Measurements from ENCODE around the gene KLK7.
A peak's percentile ranks its signal among the peaks of the same experiment; 100 is the strongest.

The KLK7 gene
- 0 to 0.08 (median 0) reads per million in 18 experiments for total RNA-seq

DNA sequence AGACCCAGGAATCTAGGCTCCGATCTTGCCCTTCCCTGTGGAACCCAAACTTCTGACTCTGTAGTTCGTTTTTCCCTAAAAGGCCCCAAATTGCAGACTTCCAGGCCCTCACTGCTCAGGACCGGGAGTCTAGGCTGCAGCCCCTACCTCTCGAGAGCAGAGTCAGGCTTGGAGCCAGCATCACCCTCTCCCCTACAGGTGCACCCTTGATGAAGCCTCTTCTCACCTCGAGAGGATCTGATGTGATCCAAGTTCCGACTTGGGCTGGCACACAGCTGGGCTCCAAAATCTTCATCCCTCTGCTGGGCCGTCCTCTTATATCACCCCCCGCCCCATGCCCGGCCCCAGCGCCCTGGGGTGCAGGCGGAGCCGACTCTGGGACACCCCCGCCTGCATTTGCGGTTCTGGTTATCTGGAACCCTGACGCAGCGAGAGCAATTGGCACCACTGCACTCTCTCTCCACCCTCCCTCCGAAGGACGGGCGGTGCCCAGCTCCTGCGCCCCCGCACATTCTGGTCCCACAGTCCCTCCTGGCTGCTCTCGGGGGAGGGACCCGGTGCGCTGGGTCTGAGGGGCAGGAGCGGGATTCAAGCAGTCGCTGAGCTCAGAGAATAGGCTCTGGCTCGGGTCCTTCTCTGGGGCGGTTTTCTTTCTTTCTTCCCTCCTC lies at the start of gene KLK7:
TSS of gene KLK7 (minus strand) at position 293 of the 668 bp plus-strand sequence. CDS start 1,518 bp downstream, outside the sequence.
- no peak for DNase-seq

DNA sequence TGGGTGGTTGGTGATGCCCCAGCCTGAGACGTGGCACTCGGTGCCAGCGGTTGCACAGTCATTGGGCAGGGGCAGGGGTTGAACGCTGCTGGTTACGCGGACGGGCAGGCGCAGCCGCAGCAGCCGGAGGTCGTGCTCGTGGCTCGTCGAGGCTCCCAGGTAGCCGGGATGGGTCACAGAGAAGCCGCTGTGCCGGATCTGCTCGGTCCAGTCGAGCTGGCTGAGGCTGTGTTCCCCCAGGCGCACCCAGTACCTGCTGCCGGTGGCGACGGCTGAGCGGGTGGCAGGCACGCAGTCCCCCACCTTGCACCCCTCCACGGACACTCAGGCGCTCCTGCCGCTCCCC lies 48.1 kb upstream of the KLK7 start:
- no peak for DNase-seq

DNA sequence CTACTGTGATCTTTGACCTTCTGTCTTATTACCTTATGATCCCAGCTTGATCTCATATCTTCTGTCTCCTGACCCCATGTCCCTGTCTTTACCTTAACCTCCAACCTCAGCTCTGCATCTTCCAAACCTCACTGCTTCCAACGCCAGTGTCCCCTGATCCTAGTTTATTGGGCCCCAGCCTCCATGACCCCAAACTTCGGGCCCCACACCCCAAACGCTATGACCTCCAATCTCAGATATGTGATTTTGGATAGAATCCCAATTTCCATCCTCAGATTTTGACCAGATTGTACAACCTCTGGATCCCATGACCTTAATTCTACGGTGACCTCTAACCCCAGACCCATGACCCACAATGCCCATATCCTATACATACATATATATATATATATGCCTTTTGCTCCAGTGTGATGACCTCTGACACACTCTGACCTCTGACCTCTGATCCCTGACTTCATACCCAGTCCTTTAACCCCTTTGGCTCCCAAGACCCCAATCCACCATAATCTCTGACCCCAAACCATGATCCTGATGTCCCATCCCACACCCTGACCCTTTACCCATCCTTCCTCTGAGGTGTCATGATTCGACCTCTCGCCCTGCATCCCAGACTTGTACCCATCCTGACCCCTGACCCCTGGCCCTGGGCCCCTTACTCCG lies 47.6 kb upstream of the KLK7 start:
- no peak for DNase-seq

DNA sequence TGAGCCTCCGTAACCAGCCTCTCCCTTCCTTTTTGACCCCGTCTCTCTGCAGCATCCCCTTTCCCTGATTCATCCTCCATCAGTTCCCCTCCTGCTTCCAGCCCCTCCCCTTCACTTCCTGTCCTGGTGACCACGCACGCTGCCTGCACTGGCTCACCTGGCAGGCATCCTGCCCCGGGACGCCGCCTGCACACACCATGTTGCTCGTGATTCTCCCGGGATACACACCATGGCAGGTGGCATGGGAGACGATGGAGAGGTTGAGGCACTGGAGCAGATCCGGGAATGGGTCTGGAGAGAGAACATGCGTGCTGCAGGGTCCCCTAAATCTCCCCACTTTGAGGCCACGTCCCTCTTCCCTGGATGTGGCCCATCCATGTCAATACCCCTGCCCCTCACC lies 46.9 kb upstream of the KLK7 start:
- DNase-seq: no peak

DNA sequence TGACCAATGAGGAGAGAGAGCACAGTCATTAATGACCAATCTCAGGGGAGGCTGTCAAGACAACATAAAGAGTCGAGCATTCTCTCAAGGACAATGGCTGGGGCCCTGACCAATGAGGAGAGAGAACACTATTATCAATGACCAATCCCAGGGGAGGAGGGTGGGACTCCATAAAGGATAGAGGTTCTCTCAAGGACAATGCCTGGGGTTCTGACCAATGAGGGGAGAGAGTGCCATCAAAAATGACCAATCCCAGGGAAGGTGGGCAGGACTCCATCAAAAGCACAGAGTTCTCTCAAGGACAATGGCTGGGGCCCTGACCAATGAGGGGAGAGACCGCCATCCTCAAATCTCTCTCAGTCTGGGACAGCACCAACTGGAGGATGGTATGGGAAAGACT lies 46.0 kb upstream of the KLK7 start:
- DNase-seq: no peak

DNA sequence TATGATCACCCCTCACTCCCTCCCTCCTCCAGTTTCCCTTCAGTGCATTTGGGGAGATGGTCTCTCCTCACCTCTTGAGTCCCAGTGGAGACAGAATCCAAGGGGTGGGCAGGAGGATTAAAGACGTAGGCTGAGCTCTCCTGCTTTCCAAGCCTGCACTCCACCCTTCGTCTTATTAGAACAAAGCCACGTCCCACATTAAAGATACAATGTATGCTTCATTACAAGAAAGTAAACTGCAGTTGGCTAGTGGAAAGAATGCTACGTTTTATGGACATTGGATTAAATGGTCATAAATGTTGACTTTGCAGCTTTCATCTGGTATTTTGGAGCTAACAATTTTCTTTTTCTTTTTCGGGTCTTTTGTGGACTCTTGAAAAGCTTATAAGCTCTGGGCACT lies 44.2 kb upstream of the KLK7 start:
- DNase-seq: no peak

DNA sequence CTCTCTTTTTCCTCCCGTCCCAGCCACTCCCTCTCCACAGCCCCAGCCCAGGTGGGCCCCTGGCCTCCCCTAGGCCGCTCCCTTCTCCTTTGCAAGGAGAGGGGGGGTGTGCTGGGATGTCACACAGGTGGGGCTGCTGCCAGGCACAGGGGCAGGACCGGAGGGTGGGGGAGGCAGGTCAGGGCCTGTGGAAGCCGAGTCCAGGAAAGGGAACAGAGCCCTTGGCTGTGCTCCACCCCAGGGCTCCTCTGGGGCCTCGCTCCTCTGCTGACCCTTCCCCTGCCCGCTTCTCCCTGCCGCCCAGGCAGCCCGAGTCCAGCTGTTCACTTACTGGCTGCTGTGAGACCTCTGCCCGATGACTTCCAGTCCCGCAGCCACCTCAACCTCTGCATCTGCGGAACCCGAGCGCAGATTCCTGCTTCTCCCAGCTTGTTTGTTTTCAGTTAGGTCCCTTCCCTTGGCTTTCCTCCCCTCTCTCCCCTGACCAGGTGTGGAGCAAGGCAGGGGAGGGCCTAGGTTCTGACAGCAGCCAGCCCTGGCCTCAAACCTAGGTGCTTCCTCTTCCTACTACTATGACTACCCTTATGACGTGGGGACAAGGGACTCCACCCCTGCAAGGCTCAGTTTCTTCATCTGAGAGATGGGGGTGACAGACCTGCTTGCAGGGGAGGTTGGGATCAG lies 43.5 kb upstream of the KLK7 start:
- no peak for DNase-seq

DNA sequence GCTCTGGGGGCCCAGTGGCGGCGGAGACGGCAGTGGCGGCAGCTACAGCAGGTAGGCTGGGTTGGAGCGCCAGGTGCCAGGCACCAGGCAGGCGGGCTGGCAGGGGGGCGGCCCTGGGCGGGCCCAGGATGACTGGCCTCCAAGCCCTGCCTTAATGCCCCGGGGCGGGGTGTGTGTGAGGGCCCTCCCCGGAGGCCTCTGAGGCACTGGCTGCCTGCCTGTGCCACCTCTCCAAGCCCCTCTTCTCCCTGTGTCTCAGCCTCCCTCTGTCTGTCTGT lies 42.8 kb upstream of the KLK7 start, which contains the start of gene KLK11:
TSS of gene KLK11 (minus strand) at position 63 of the 278 bp plus-strand sequence. CDS start 985 bp downstream, outside the sequence.
- DNase-seq: no peak

DNA sequence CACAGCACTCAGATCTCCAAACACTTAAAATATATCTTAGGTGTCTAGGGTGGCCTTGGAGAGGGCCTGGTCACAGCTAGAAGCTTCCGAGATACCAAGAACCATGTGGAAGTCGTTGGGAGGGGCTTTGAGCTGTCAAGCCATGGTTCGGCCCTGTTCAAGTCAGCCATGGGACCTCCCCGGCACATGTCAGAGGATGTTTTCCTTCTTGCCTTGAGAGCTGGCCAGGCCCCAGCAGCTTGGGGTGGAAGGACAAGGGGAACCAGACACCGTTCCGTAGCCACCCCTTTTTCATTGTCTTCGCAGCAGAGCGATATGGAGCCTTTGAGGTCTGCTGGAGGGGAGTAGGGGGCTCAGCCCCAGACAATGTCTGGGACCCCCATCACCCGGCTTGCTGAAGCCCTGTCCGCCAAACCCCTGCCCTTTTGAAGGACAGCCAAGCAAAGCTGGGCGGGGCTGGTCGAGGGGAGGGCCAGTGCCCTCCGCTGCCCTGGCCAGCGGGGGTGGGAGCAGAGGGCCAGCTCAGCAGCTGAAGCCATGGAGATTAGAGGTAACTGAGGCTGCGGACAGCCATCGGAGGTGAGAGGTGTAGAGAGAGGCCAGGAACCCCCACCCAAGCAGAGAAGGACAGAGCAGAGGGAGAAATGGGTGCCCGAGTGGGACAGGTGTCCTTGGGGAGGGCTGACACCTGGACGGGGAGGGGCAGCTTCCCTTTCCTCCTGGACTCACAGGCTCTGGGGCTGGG lies 42.3 kb upstream of the KLK7 start:
- DNase-seq: no peak

DNA sequence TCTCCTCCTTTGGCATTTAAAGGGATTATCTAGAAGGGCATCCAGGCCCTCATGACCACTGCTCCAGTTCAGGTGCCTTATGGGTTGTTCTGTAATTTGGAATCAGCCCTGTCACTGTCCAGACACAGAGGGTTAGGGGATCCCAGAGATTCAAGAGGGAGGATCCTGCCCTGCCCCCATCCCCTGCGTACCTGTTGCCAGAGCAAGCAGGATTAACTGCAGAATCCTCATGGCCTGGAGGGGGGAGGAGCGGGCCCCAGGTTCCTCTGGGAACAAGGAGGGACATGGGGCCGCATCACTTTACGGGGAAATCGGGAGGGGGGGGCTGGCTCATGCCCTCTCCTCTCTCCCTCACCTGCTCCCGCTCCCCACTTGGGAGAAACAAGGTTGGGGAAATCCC lies 41.7 kb upstream of the KLK7 start:
- no peak for DNase-seq

DNA sequence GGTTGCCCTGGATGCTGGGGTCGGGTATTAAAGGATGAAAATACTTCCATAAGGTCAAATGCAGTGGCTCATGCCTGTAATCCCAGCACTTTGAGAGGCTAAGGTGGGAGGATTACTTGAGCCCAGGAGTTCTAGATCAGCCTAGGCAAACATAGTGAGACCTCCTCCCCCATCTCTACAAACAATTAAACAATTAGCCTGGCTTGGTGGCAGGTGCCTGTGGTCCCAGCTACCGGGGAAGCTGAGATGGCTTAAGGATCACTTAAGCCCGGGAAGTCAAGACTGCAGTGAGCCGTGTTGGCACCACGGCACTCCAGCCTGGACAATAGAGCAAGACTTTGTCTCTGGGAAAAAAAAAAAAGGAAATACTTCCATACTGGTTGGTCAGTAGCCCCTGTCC lies 41.2 kb upstream of the KLK7 start:
- DNase-seq: no peak

DNA sequence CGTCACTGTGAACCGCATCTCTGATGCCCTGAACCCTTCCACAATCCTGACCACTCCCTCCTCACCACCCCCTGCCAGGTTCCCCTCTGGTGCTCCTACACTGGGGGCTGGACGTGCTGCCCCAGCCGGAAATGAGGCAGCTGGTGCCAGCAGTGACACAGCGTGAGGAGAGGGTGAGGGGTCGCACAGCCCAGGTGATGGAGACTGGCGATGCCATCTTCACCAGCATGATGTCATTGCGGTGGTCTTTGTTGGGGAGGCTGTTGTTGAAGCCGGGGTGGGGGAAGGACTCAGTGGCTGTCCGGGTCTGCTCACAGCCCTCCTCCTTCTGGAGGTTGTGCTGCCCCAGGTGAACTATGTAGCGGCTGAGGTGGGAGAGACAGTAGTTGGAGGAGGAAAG lies 40.2 kb upstream of the KLK7 start:
- no peak for DNase-seq

DNA sequence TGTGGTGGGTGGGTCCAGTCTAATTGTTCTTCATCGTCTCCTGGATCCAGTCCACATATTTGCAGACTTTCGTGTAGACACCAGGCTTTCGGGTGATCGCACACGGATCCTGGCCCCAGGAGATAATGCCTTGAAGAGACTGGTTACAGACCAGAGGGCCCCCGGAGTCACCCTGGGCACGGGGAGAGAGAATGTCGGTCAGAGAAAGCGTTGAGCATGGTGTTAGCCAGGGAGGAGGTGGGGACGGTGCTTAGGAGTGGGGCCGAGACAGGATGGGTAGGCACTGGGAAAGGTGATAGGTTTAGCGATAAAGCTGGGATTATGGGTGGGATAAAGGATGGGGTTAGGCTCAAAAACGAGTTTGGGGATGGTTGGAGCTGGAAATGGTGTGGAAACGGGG lies 38.8 kb upstream of the KLK7 start:
- DNase-seq: no peak

DNA sequence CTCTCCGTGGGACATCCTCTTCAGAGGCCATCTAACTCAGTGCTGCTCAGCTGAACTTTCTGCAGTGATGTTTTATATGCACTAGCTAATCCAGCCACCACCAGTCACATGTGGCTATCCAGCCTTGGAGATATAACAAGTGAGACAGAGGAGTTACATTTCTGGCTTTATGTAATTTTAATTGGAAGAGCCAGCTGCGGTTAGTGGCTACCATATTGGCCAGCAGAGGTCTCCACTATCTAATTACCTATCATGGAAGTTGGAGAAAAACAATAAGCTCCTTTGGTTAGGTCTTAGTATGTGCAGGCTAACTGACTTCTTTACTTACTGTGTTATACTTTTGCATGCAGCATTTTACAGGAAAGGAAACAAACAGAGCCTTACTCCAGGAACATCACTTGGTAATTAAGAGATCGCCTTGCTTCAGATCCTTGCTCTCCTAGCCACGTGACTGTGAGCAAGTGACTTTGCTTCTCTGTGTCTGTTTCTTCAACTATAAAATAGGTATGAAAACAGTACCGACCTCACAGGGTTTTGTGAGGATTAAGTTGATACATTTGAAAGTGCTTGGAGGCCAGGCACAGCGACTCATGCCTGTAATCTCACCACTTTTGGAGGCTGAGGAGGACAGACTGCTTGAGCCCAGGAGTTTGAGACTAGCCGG lies 37.4 kb upstream of the KLK7 start:
- DNase-seq: peak; percentile 46 to 47

DNA sequence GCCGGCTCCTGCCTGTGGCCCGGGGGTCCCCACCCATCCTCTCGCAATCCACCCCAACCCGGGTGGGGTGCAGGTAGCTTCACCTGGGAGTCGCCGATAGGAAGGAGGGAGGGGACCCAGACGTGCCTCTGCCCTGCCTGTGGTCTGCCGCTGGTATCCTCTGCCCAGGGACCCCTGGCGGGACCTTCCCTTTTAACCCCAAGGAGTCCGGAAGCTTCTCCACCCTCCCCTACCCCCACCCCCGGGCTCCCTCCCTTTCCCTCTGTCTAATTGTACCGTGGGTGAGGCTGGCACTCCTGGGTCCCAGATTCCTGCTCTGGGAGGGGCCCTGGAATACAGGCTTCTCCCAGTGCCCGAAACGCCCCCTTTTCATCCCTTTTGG lies 35.8 kb upstream of the KLK7 start, which contains the start of gene KLK10:
TSS of gene KLK10 (minus strand) at position 166 of the 382 bp plus-strand sequence. CDS start 579 bp downstream, outside the sequence.
- DNase-seq: no peak

DNA sequence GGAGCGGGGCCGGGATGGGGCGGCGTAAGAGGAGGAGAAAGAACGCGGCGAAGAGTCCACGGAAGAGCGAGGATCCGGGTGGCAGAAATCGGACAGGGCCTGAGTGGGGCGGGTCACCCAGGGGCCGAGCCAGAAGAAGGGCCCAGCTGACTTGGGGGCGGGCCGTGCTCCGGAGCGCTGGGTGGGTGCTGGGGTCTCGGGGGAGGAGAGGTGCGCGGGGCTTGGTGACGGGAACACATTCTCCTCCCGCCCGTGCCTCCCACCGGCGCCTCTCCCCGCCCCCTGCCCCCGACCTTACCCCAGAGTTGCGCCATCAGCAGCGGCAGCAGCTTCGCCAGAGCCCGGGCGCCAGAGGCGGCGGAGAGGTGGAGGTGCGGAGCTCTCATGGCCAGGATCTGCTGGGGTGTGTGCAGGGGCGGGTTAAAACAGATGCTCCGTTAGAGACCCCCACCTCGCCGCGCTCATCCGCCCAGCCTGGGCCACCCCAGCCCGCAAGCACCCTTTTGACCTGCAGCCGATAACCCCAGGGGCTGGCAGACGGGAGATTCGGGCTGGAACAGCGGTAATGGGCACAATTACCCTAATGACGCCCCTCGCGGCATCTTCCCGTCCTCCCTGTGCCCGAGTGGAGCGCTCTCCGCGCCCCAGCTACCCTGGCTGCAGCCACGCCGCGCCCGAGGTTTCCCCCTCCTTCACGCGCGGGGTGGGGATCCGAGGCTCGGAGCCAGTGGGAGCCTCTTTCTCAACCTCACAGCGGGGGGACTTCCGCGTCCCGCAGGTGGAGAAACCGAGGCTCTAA lies 35.2 kb upstream of the KLK7 start:
- no peak for DNase-seq

DNA sequence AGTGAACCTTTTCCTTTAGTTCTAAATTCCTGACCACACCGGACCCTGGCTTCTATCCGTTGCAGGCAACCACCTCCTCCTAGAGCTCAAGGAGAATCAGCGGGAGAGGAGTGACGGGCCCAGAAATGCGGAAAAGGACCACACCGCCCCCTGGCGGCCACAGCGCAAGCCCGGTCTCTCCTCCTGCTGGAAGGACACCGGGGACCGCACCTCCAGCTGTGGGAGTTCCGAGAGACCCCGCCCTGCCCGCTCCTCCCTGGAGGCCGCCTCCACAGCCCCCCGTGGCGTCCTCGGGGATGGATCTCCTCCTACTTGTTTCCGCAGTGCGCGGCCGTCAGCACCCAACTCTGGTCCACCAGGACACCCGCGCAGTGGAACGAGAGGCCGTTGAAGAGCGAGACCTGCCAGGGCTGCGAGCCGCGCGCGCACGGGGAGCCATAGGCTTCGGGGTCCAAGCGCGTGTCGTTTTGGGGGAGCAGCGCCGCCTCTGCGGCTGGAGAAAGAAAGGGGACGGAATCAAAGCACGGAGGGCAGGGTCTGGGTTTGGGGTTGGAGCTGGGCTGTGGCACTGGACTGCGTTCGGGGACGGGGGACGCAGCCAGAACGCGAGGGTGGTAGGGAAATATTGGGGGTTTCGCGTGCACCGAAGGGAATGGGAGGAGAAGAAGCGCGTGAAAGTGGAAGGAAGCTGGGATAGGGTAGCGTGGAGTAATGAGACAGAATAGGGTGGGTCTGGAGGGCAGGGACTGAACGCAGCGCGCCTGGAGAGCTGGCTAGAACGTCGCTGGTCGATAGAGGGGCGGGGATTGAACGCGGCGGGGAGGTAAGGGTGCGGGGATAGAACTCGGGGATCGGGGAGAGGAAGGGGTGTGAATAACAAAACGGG lies 33.3 kb upstream of the KLK7 start:
- DNase-seq: peak; percentile 53 to 59

DNA sequence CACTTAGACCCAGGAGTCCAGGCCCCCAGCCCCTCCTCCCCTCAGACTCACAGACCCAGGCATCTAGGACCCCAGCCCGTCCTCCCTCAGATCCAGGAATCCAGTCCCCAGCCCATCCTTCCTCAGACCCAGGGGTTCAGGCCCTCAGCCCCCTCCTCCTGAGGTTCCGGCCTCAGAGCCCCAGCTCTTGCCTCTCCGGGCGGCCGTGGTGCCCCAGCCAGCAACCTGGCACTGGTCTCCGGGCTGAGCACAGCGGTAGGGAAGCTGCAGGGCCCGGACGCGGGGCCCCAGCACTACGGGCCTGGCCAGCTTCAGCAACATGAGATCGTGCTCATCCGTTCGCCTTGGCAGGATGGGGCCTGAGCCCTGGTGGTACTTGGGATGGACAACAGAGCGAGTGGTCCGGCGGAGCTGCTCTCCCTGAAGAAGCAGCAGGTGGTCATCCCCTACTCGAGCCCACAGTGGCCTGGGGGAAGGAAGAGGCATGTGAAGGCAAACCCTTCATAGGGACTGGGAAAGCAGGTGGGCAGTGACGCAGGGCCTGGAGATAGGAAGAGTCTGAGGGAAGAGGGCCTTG lies 32.1 kb upstream of the KLK7 start:
- no peak for DNase-seq

DNA sequence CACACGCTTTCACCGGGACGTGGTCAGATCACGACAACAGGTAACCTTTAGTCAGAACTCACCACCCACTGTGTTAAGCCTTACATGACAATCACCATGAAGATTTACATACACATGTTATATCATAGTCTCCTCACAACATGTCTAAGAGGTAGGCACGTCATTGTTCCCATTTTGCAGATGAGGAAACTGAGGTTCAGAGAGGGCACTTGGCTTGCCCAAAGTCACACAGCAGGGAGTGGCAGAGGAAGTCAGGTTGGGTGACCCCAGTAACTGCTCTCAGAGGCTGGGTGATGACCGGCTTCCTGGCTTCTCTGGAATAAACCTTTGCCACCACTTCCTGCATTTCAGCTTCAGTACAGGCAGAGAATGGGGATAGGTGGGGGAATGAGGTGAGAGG lies 30.5 kb upstream of the KLK7 start:
- no peak for DNase-seq

DNA sequence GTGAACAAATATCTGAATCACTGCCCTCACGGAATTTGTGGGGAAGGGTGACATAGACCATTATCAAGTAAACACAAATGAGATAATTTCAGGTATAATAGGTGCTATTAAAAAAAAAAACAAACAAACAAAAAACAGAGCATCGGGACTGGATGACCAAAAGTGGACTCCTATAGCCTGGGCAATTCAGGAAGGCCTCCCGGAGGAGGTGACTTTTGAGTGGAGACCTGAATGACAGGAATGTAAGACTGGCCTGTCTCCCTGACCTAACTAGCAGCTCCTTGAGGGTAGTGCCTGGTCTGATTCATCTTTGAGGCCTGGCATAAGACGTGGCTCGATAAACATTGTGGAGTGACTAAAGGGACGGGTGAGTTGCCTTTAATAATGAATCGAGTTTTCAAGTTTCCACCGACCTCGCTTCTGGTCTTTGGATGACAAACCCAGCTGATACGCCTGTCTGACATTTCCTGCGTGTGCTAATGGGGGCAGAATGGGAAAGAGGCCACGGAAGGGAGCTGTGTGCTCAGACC lies 29.0 kb upstream of the KLK7 start:
- DNase-seq: no peak

Measured in inflammatory macrophage (primary cell).